Endodermal cell (in vitro differentiated cells): ENCODE data around the gene MINDY4B. TPM values are rescaled to one million over a fixed set of nuclear protein-coding genes. Genes with fewer than 3 reads are reported as not detected.

Source experiments
- DNase-seq: peaks from one replicate; pipeline ENCODE4 v3.0.0-alpha.2; 2017
- H3K27ac ChIP-seq: 2 replicates; pipeline ENCODE4 v1.5.1; 2013; ENCODE audit warnings: mild to moderate bottlenecking, low read depth, low read length, moderate library complexity
- H3K27me3 ChIP-seq: 2 replicates; pipeline ENCODE4 v1.6.1; 2013; ENCODE audit warnings: mild to moderate bottlenecking, low read length, moderate library complexity; ENCODE audit not compliant: insufficient read depth, control insufficient read depth, poor library complexity, severe bottlenecking
- H3K36me3 ChIP-seq: 2 replicates; pipeline ENCODE4 v1.7.0; 2013; ENCODE audit warnings: mild to moderate bottlenecking, low read length, moderate library complexity; ENCODE audit not compliant: control insufficient read depth, insufficient read depth
- H3K4me1 ChIP-seq: one replicate; pipeline ENCODE4 v1.7.0; 2013; ENCODE audit warnings: low read length; ENCODE audit not compliant: control insufficient read depth, insufficient read depth
- H3K4me3 ChIP-seq: 2 replicates; pipeline ENCODE4 v1.5.1; 2013; ENCODE audit warnings: mild to moderate bottlenecking, low read length, moderate library complexity
- H3K9ac ChIP-seq: 2 replicates; pipeline ENCODE4 v1.6.1; 2013; ENCODE audit warnings: mild to moderate bottlenecking, low read length, moderate library complexity; ENCODE audit not compliant: poor library complexity, severe bottlenecking; ENCODE audit errors: extremely low read depth
- H3K9me3 ChIP-seq: 2 replicates; pipeline ENCODE4 v1.6.1; 2013; ENCODE audit warnings: mild to moderate bottlenecking, low read length, moderate library complexity; ENCODE audit not compliant: control insufficient read depth
- H3K27ac Mint-ChIP-seq: 2 replicates; pipeline ENCODE4 v1.8.0; 2020; ENCODE audit warnings: mixed read lengths
- H3K27me3 Mint-ChIP-seq: 2 replicates; pipeline ENCODE4 v1.8.0; 2021; ENCODE audit warnings: mild to moderate bottlenecking, mixed read lengths; ENCODE audit not compliant: insufficient read depth
- H3K36me3 Mint-ChIP-seq: 2 replicates; pipeline ENCODE4 v1.8.0; 2020; ENCODE audit warnings: low read depth, mixed read lengths
- H3K4me1 Mint-ChIP-seq: 2 replicates; pipeline ENCODE4 v1.8.0; 2020; ENCODE audit warnings: mixed read lengths
- H3K4me3 Mint-ChIP-seq: 2 replicates; pipeline ENCODE4 v1.8.0; 2020; ENCODE audit warnings: mild to moderate bottlenecking, moderate library complexity, mixed read lengths
- H3K9me3 Mint-ChIP-seq: 2 replicates; pipeline ENCODE4 v1.8.0; 2020; ENCODE audit warnings: mild to moderate bottlenecking, mixed read lengths
- CTCF ChIP-seq: fragments of 200-600 bp; sonication (generic); conservative IDR thresholded peaks from 2 replicates; pipeline ENCODE4 v1.5.0; 2021; ENCODE audit warnings: antibody characterized with exemption, mild to moderate bottlenecking
- WGBS, 2 experiments: methylation state at CpG; one replicate each; pipeline versions ENCODE4 v1.1.5 to v1.1.7; 2013; ENCODE audit warnings: missing lambda C conversion rate in 2 of 2, mixed read lengths in 1 of 2; ENCODE audit not compliant: insufficient coverage in 1 of 2, insufficient read length in 1 of 2; 5-methylcytosine and 5-hydroxymethylcytosine counted together
- total RNA-seq, 2 donors: library from RNA; stranded (reverse); fragmentation: NEBNext Ultra II Directional in 1 of 2; extraction: Animal tissue kit (Norgen Biotek cat#: 25700) in 1 of 2; gene quantifications; 2 replicates in 1 of 2; 3 replicates in 1 of 2; pipeline ENCODE4 v1.2.1, GENCODE V29; 2021

MINDY4B gene
- total RNA-seq, 2 donors from 2014 or later, result not detected

DNA sequence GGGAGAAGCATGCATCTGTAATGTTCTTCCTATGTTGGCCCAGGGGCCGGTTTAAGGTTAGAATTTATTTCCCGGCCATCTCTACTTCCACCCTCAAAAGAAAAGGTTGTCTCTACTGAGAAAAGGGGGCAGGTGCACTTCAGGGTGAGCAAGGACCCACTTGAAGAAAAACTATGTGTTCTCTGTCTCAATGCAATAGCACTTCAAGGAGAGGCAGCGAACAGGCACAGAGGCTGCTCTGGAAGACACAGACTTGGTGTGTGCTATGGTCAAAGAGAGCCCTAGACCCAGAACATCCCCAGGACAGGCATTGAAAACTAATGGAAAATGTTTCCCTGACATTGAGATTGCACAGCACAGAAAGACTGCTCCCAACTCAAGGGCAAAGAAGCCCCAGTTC is 7.6 kb downstream of the MINDY4B start:
- no peak for TF ChIP-seq CTCF
- no peak for DNase-seq
- no peaks in the 10 kb centered on the region for H3K36me3 ChIP-seq
- Mint-ChIP-seq H3K9me3 (no peaks in the 10 kb centered on the region), H3K4me1 (no peaks in the 10 kb centered on the region), H3K27me3 (no peaks in the 10 kb centered on the region), H3K36me3 (no peaks in the 10 kb centered on the region), H3K4me3 (no peak overlapping the region), H3K27ac (no peak overlapping the region)
- no peaks in the 10 kb centered on the region for H3K27me3 ChIP-seq
- H3K4me1 ChIP-seq, result no peaks in the 10 kb centered on the region
- H3K4me3 ChIP-seq, result no peak overlapping the region
- H3K27ac ChIP-seq, result no peak overlapping the region
- no peaks in the 10 kb centered on the region for H3K9me3 ChIP-seq
- H3K9ac ChIP-seq, result no peak overlapping the region
- WGBS, 2 experiments, result 90 to 100% methylated on average over 2 to 3 of the region's 3 CpGs

GRCh38 chr3:150890831-150891230 is 14.4 kb downstream of the MINDY4B start:
- Histone ChIP-seq H3K36me3 (no peaks in the 10 kb centered on the region), H3K27ac (no peak overlapping the region), H3K4me1 (no peaks in the 10 kb centered on the region), H3K9ac (no peak overlapping the region), H3K9me3 (peaks cover 6% of the 10 kb centered on the region), H3K4me3 (no peak overlapping the region), H3K27me3 (no peaks in the 10 kb centered on the region)
- no peaks in the 10 kb centered on the region for H3K27me3 Mint-ChIP-seq
- WGBS, 2 experiments, result 95 to 96% methylated on average over 9 of the region's 9 CpGs
- peaks cover 3% of the 10 kb centered on the region for H3K9me3 Mint-ChIP-seq
- H3K4me1 Mint-ChIP-seq, result no peaks in the 10 kb centered on the region
- no peak for DNase-seq
- no peak overlapping the region for H3K4me3 Mint-ChIP-seq
- H3K27ac Mint-ChIP-seq, result no peak overlapping the region
- no peak for TF ChIP-seq CTCF
- H3K36me3 Mint-ChIP-seq, result no peaks in the 10 kb centered on the region

DNA sequence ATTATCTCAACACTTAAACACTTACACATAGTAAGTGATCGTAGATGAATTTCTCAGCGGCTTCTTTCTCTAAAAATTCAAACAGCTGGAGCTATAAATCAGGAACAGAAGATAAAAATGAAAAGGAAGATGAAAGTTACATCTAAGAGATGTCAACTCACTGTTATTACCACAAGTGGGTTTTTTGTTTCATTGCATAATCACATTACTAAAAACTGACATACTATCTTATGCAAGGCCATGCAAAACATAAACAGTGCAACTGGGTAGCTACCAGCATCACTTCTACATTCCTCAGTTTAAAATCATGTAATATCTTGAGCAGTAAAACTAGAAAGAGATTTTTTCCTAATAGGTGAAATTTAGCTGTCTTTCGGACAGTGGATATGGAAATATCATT is 14.9 kb downstream of the MINDY4B start:
- DNase-seq, result no peak
- no peaks in the 10 kb centered on the region for H3K4me1 ChIP-seq
- H3K36me3 ChIP-seq, result no peaks in the 10 kb centered on the region
- TF ChIP-seq CTCF, result no peak
- Mint-ChIP-seq H3K4me3 (no peak overlapping the region), H3K4me1 (no peaks in the 10 kb centered on the region), H3K27ac (no peak overlapping the region), H3K27me3 (peaks cover 2% of the 10 kb centered on the region), H3K36me3 (no peaks in the 10 kb centered on the region), H3K9me3 (peaks cover 3% of the 10 kb centered on the region)
- no peak overlapping the region for H3K9ac ChIP-seq
- H3K4me3 ChIP-seq, result no peak overlapping the region
- H3K27ac ChIP-seq, result no peak overlapping the region
- H3K9me3 ChIP-seq, result peaks cover 6% of the 10 kb centered on the region
- 95% methylated on average over 3 of the region's 3 CpGs; no CpG with 5 or more reads in 1 of the 2 experiments for WGBS, 2 experiments
- no peaks in the 10 kb centered on the region for H3K27me3 ChIP-seq
